ENCODE measurements around the gene HK1.

DNA sequence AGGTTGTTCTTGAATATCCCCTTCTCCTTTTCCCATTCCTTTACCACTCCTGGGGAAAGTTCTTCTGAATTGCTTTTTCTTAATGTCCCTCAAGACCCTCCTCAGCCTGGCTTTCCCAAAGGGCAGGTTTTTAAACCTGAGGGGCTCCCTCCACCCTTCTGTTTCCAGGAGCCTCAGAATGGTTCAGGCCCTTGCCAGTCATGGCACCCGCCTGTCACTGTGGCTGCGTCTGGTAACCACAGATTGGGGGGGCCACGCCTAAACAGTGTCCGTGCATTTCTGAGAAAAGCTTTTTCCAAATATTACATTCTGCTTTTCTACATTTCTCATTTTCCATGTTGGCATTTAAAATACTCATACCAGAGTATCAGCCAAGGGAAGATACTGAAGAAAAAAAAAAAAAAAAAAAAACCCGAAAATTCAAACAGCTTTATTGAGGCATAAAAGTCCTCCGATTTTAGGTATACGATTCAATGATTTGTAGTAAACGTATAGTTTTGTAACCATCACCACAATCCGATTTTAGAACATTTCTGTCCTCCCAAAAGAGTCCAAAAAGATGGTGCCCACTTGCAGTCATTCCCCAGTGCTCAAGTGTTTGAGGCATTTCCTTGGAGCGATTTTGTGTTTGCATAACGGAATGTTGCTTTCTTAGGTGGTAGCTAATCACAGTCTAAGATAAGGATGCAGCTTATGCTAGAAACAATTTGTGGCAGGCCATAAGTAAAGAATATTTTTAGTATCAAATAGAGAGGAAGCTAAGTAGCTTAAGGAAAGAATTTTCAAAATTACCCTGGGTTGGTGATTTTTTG, 36.0 kb upstream of the HK1 start:
- no peak for TF ChIP-seq EZH2phosphoT487 (IDR thresholded peaks at IDR 0.05; ENCODE audit: borderline replicate concordance, low read depth, low read length)
- TF ChIP-seq, protein P1, sequence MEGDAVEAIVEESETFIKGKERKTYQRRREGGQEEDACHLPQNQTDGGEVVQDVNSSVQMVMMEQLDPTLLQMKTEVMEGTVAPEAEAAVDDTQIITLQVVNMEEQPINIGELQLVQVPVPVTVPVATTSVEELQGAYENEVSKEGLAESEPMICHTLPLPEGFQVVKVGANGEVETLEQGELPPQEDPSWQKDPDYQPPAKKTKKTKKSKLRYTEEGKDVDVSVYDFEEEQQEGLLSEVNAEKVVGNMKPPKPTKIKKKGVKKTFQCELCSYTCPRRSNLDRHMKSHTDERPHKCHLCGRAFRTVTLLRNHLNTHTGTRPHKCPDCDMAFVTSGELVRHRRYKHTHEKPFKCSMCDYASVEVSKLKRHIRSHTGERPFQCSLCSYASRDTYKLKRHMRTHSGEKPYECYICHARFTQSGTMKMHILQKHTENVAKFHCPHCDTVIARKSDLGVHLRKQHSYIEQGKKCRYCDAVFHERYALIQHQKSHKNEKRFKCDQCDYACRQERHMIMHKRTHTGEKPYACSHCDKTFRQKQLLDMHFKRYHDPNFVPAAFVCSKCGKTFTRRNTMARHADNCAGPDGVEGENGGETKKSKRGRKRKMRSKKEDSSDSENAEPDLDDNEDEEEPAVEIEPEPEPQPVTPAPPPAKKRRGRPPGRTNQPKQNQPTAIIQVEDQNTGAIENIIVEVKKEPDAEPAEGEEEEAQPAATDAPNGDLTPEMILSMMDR (conservative IDR thresholded peaks at IDR 0.05; ENCODE audit: low read length), result no peak
